ENCODE results near the gene CEACAM8.
"Not testable (repeated sequence)": the region's sequence is repeated elsewhere in the genome, so short reads cannot be mapped to it uniquely, and the experiment has no call there.

Gene CEACAM8

DNA sequence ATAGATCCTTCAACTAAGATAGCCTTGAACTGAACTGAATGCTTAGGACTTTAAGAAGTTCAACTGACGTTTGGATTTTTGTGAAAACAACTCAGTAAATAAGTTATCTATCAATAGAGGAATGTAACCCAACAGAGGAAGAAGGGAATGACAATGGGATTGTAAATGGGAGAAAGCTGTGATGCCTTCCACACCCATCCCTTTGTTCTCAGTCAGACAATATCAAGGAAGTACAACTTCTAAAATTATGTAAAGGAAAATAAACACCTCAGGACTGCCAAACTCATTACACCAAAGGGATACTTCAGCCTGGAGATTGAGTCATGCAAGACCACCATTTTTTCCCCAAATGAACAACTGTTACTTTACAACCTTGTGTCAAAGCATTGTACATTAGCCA lies 21.1 kb downstream of the CEACAM8 start:
- DNase-seq (ENCODE audit: low read depth in 2 of 2, low spot score in 1 of 2) = no peak

GRCh38 chr19:42571116-42571515 lies 23.6 kb downstream of the CEACAM8 start:
- no peak for DNase-seq (ENCODE audit: low read depth in 2 of 2, low spot score in 1 of 2)

- no peak for DNase-seq (ENCODE audit: low read depth in 2 of 2, low spot score in 1 of 2)
Observed at GRCh38 chr19:42569193-42569592, 25.5 kb downstream of the CEACAM8 start.

- no peak for DNase-seq (ENCODE audit: low read depth in 2 of 2, low spot score in 1 of 2)
Observed at GRCh38 chr19:42568006-42568405, 26.7 kb downstream of the CEACAM8 start.

DNA sequence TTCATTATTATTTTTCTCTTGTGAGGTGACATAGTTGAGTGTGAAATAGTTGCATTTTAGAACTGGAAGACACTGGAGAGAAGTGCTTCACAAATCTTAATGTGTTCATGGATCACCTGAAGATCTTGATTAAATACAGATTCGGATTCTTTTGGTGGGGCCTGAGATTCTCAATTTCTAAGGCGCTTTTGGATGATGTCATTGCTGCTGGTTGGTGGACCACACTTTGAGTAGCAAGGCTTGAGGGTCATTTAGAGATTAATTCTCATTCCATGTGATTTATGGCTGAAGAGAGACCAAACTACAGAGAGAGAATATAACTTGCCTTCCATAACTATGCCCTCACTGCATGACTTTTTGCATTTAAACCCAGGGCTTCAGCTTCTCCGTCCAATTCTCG lies 27.2 kb downstream of the CEACAM8 start:
- DNase-seq (ENCODE audit: low read depth in 2 of 2, low spot score in 1 of 2) = no peak

DNA sequence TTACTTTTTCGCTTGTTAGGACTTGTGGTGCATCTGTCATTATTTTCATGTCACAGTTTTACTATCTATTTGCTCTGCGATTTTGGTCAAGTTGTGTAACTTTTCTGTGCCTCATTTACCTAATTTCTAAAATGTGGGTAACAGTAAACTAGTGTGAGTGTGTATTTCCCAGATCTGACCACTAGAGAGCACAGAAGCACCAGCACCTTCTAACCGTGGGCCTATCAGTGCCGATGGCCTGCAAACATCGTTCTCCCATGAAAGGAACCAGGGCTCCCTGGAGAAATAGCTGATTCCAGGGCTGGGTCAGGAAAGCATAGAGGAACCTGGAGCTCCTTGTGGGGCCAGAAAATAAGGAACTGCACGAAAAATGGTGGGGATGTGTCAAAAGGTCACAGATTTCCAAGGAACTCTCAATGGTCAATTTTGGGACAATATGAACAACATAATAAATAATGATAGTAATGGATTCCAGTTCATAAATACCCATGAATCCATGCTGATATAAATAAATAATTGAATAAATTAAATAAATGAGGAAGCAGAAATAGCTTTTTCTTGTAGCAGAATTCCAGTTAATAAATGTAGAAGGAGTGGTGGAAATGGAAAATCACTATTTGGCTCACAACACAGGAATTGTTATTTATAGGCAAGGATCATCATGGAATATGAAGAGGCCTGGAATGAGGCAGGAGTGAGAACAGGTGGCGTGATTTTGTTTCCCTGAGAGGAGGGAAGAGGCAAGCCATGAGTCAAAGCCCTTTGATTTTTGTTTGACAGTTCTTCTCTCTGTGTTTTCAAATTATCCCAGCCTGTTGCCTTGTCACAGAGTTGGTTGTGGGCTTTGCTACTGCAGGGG lies 31.1 kb downstream of the CEACAM8 start:
- no peak for DNase-seq (ENCODE audit: low read depth in 2 of 2, low spot score in 1 of 2)

DNA sequence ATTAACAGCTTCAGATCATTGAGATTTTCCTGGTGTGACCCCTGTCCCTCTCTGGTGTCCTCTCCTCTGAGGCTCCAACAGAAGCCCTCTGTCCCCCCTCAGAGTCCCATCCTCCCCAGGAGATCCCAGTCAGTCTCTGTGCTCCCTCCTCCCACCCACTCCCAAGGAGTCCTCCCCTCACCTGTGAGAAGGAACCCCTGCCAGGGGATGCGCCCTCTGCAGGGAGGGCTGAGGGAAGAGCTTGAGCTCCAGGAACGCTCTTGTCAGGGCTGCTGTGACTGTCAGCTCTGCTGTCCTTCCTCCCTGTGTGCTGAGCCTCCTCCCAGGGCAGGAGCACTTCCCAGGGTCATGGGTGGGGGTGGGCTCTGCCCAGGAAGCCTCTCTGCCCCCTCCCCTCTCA lies 33.2 kb downstream of the CEACAM8 start:
- DNase-seq (ENCODE audit: low read depth in 2 of 2, low spot score in 1 of 2) = no peak

DNA sequence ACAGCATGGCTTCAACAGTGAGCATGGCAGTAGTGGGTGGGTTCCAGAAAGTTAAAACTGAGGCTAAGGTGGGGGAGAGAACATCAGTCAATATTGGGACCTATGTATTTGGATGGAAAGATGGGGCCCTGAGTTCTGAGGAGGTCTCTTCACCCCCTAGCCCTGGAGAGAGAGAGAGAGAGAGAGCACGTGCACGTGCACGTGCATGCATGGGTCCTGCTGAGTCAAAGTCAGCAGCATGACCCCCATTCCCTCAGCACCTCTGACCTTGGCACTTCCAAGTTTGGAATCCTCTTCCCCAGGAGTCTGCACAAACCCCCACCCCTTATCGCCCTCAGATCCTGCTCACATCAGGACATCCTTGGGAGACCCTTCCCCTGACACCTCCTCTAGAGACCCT lies 34.0 kb downstream of the CEACAM8 start:
- no peak for DNase-seq (ENCODE audit: low read depth in 2 of 2, low spot score in 1 of 2)

DNA sequence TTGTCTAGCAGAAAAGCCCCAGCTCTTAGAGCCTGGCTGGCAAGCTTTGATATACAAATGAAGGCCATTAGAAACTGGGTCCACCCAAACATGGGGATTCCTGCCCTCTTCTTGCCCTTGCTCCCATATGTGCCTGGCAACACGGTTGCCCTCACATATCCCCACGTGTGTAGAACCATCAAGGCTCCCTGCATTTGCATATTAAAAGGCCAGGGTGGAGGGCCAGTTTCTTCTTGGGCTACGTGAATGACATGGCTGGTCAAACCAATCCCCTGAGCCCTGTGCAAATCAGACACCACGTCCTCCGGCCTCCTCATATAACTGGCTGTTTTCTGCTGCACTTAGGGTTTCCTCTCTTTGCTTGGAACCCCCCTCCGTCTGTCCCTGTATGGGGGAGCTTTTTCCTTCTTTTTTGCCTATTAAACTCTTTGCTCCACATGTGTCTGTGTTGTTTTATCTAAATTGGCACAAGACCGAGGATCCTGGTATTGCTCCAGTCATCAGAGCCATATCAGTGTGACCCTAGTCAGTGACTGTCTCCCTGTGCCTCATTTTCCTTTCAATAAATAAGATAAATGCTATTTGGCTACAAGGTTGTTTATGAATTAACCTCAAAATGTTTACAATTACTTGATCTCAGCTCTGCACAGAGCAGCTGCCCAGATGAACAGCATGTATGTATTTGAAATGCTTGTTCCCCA lies 36.1 kb downstream of the CEACAM8 start:
- DNase-seq (ENCODE audit: low read depth in 2 of 2, low spot score in 1 of 2) = no peak

DNA sequence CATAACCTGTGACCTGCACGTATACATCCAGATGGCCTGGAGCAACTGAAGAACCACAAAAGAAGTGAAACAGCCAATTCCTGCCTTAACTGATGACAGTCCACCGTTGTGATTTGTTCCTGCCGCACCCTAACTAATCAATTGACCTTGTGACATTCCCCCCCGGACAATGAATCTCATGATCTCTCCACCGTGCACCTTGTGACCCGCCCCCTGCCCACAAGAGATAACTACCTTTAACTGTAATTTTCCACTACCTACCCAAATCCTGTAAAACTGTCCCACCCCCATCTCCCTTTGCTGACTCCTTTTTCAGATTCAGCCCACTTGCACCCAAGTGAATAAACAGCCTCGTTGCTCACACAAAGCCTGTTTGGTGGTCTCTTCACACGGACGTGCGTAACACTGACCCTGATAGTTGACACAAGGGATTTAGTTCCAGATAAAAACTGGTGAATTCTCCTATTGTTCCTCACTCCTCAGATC lies 37.3 kb downstream of the CEACAM8 start:
- DNase-seq (ENCODE audit: low read depth in 2 of 2, low spot score in 1 of 2) = not testable (repeated sequence)

GRCh38 chr19:42555801-42556200 lies 38.9 kb downstream of the CEACAM8 start:
- DNase-seq (ENCODE audit: low read depth in 2 of 2, low spot score in 1 of 2) = no peak

- no peak for DNase-seq (ENCODE audit: low read depth in 2 of 2, low spot score in 1 of 2)
Observed at GRCh38 chr19:42555317-42555716, 39.4 kb downstream of the CEACAM8 start.

DNA sequence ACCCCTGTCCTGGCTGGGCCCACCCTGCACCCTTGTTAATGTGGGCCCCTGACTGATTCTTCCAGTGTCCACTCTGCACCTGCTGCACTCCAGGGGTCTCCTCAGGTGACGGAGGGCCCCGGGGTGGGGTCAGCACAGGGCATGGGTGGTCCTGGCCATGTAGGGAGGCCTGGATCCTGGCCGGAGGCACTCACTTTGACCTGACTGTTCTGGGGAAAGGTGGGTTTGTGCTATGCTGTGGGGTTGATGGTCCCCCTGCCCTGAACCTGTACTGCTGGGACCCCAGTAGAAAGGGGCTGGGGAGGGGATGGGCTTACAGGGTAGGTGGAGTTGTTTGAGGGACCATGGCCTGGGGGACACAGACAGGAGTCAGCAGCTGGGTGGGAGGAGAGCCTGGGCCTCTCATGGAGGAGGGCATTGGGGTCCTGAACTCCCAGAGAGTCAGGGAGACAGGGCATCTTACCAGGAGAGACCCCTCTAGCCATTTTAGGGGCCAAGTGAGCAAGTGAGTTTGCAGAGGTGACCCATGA lies 40.6 kb downstream of the CEACAM8 start:
- DNase-seq (ENCODE audit: low read depth in 2 of 2, low spot score in 1 of 2) = no peak

DNA sequence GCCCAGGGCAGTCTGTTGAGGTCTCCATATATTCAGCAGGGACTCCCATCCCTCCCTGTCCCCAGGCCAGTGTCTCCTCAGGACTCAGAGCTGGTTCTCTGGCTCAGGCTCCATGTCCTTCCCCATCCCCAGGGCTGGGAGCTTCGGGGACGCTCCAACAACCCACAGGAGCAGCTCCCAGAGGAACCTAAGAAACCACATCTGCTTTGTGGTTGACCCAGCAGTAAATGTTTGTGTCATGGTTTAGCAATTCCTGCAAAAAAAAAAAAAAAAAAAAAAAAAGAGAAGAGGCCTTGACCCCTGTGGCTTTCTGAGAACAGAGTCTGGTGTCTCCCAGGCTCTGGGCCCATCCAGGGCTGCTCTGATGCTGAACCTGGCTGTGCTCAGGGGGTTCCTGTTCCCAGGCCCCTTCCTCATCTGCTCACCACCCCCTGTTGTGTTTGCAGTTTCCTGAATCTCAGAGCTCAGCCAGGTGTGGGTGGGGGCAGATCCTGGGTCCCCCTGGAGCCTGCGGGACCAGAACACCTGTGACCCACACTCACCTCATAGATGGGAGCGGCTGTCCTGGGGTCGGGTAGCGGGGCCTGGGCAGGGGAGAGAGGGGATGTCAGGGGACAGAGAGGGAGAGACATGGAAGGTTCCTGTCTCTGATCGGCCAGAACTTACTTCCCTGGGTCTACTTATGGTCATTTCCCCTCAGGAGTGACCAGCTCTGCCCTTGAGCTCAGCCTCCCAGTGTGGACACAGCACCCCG lies 41.3 kb downstream of the CEACAM8 start:
- DNase-seq (ENCODE audit: low read depth in 2 of 2, low spot score in 1 of 2) = no peak

GRCh38 chr19:42552086-42553065 lies 42.3 kb downstream of the CEACAM8 start:
- no peak for DNase-seq (ENCODE audit: low read depth in 2 of 2, low spot score in 1 of 2)

GRCh38 chr19:42550521-42550920 lies 44.2 kb downstream of the CEACAM8 start:
- not testable (repeated sequence) for DNase-seq (ENCODE audit: low read depth in 2 of 2, low spot score in 1 of 2)

- not testable (repeated sequence) for DNase-seq (ENCODE audit: low read depth in 2 of 2, low spot score in 1 of 2)
Observed at GRCh38 chr19:42549067-42549466, 45.7 kb downstream of the CEACAM8 start.

GRCh38 chr19:42548552-42548951 lies 46.2 kb downstream of the CEACAM8 start:
- no peak for DNase-seq (ENCODE audit: low read depth in 2 of 2, low spot score in 1 of 2)

DNA sequence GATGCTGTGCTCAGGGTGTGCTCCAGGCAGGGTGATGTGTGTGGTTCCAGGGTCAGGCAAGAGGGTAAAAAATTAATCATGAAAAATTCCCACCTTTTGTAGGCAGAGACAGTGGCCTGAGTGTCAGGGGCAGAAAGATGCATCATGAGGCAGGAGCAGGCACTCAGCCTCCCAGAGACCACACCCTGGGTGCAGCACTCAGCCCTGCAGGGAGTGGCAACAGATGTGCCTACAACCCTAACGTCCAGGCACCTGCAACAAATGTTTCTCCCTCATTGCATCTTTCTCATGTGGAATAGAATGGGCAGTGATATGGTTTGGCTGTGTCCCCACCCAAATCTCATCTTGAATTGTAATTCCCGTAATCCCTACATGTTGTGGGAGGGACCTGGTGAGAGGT lies 46.8 kb downstream of the CEACAM8 start:
- DNase-seq (ENCODE audit: low read depth in 2 of 2, low spot score in 1 of 2) = no peak

DNA sequence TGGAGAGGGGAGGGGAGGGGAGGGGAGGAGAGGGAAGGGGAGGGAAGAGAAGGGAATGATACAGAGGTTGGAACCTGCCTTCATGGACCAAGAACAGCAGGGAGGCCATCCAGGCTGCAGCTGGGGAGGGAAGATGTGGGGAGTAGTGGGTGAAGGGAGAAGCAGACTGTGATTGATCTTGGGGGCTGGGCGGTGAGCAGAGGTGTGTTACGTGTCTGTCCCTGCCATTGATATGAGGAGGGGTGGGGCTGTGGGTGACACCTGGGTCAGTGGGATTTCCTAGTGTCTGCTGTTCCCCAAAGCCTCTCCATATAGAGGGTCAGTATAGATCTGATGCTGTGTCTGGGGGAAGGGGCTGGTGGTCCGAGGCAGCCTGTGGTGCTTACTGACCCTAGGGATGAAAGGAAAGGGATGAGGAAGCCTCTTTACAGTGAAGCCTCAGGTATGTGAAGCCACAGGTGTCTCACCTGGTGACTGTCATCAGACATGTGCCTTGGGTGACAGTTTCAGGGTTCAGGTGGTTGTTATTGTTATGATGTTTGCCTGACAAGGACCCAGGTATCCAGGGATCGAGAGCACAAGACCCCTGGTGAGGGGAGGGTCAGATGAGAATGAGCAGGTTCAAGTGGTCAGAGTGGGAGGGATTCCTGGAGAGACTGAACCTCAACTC lies 47.8 kb downstream of the CEACAM8 start:
- no peak for DNase-seq (ENCODE audit: low read depth in 2 of 2, low spot score in 1 of 2)

Data from stimulated activated CD8-positive, alpha-beta memory T cell treated with anti-CD3 and anti-CD28 coated beads, Interleukin-4, amount 100 ng/mL, for 4 hours (primary cell).